ENCODE data around the gene IQSEC2.
A peak's percentile ranks its signal among the peaks of the same experiment; 100 is the strongest.

Gene IQSEC2

DNA sequence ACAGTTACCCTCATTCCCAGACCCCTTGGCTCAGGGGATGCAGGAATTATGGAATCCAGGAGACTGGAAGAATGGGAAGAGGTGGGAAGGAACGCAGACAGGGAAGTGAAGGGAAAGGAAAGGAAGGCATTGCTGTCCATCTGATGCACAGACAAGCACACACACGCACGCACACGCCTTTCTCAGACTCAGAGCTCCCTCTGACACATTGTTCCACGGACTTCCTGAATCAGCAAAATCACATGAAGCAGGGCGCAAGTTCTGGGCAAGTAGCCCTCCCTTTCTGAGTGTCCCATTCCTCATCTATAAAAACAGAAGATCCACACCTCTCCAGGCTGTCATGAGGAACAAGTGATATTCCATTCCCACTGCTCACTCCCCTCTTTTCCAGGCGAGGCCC lies 13.2 kb downstream of the IQSEC2 start:
- H2BK120ac ChIP-seq (ENCODE audit: insufficient read depth, low read length, poor library complexity), result no peak overlapping the region
- H3K36me3 ChIP-seq (ENCODE audit: control insufficient read depth in 1 of 2, insufficient read depth in 2 of 2, low read length in 2 of 2), result no peaks in the 10 kb centered on the region
- no CpG with 5 or more reads among the region's 7 CpGs for WGBS (ENCODE audit: extremely low coverage, insufficient coverage, insufficient read length)
- H3K79me2 ChIP-seq (ENCODE audit: control insufficient read depth, insufficient read depth, low read length, poor library complexity), result no peaks in the 10 kb centered on the region
- no peaks in the 10 kb centered on the region for H3K9me3 ChIP-seq (ENCODE audit: insufficient read depth, low read depth, low read length)
- no peak overlapping the region for H3K27ac ChIP-seq (ENCODE audit: low read depth, low read length)
- no peak overlapping the region for H2AFZ ChIP-seq (ENCODE audit: insufficient read depth, low read length, poor library complexity)
- no peak overlapping the region for H4K12ac ChIP-seq (ENCODE audit: low read depth, low read length)
- H3K18ac ChIP-seq (ENCODE audit: low read length), result no peak overlapping the region
- H3K79me1 ChIP-seq (ENCODE audit: low read length), result no peaks in the 10 kb centered on the region
- H2AK5ac ChIP-seq (ENCODE audit: low read length), result no peak overlapping the region
- H3K4me3 ChIP-seq (ENCODE audit: low read depth, low read length), result no peak overlapping the region
- no peak overlapping the region for H4K8ac ChIP-seq (ENCODE audit: low read depth, low read length)
- no peak overlapping the region for H3K4me2 ChIP-seq (ENCODE audit: low read length)
- no peak overlapping the region for H3K4ac ChIP-seq (ENCODE audit: low read depth, low read length)
- H3K9ac ChIP-seq (ENCODE audit: low read length), result no peak overlapping the region
- no peaks in the 10 kb centered on the region for H3K27me3 ChIP-seq (ENCODE audit: insufficient read depth, low read length)
- H2BK5ac ChIP-seq (ENCODE audit: low read depth, low read length, poor library complexity), result no peak overlapping the region
- peak overlapping the region; percentile 58 for H3K23ac ChIP-seq (ENCODE audit: low read length)
- no peaks in the 10 kb centered on the region for H3K4me1 ChIP-seq (ENCODE audit: control insufficient read depth in 1 of 2, insufficient read depth in 2 of 2, low read length in 2 of 2)
- H4K91ac ChIP-seq (ENCODE audit: low read depth, low read length), result no peak overlapping the region
- H2BK12ac ChIP-seq (ENCODE audit: low read length), result no peak overlapping the region
- H3K14ac ChIP-seq (ENCODE audit: low read length), result no peak overlapping the region
- DNase-seq, result no peak

DNA sequence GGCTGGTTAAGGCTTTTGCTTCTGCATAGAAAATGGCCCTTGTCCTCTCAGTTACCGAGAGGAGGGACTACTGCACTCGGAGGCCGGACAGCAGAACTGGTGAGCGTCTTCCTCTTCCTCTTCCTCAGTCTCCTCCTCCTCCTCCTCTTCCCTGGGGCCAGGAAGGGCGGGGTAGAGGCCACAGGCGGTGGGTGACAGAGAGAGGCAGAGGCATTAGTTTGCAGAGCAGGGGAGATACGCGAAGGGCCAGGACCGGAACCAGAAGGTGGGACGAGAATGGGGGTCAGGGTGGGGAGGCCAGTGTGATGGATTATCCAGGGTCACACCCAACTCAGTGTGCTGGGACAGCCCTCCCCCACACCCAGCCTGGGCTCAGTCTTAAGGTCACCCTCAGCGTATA lies 14.5 kb downstream of the IQSEC2 start:
- Histone ChIP-seq H2AK5ac (ENCODE audit: low read length) (no peak overlapping the region), H2BK120ac (ENCODE audit: insufficient read depth, low read length, poor library complexity) (no peak overlapping the region), H3K79me2 (ENCODE audit: control insufficient read depth, insufficient read depth, low read length, poor library complexity) (no peaks in the 10 kb centered on the region), H3K9ac (ENCODE audit: low read length) (no peak overlapping the region), H3K4me3 (ENCODE audit: low read depth, low read length) (no peak overlapping the region), H4K12ac (ENCODE audit: low read depth, low read length) (no peak overlapping the region), H3K4me2 (ENCODE audit: low read length) (no peak overlapping the region), H3K27me3 (ENCODE audit: insufficient read depth, low read length) (no peaks in the 10 kb centered on the region), H2AFZ (ENCODE audit: insufficient read depth, low read length, poor library complexity) (no peak overlapping the region), H4K8ac (ENCODE audit: low read depth, low read length) (no peak overlapping the region), H3K23ac (ENCODE audit: low read length) (no peak overlapping the region), H3K4me1 (ENCODE audit: control insufficient read depth in 1 of 2, insufficient read depth in 2 of 2, low read length in 2 of 2) (no peaks in the 10 kb centered on the region), H3K36me3 (ENCODE audit: control insufficient read depth in 1 of 2, insufficient read depth in 2 of 2, low read length in 2 of 2) (no peaks in the 10 kb centered on the region), H3K4ac (ENCODE audit: low read depth, low read length) (no peak overlapping the region), H2BK12ac (ENCODE audit: low read length) (no peak overlapping the region), H4K91ac (ENCODE audit: low read depth, low read length) (no peak overlapping the region), H2BK5ac (ENCODE audit: low read depth, low read length, poor library complexity) (no peak overlapping the region), H3K18ac (ENCODE audit: low read length) (no peak overlapping the region), H3K79me1 (ENCODE audit: low read length) (no peaks in the 10 kb centered on the region), H3K27ac (ENCODE audit: low read depth, low read length) (no peak overlapping the region), H3K14ac (ENCODE audit: low read length) (no peak overlapping the region), H3K9me3 (ENCODE audit: insufficient read depth, low read depth, low read length) (no peaks in the 10 kb centered on the region)
- DNase-seq, result no peak
- no CpG with 5 or more reads among the region's 11 CpGs for WGBS (ENCODE audit: extremely low coverage, insufficient coverage, insufficient read length)

DNA sequence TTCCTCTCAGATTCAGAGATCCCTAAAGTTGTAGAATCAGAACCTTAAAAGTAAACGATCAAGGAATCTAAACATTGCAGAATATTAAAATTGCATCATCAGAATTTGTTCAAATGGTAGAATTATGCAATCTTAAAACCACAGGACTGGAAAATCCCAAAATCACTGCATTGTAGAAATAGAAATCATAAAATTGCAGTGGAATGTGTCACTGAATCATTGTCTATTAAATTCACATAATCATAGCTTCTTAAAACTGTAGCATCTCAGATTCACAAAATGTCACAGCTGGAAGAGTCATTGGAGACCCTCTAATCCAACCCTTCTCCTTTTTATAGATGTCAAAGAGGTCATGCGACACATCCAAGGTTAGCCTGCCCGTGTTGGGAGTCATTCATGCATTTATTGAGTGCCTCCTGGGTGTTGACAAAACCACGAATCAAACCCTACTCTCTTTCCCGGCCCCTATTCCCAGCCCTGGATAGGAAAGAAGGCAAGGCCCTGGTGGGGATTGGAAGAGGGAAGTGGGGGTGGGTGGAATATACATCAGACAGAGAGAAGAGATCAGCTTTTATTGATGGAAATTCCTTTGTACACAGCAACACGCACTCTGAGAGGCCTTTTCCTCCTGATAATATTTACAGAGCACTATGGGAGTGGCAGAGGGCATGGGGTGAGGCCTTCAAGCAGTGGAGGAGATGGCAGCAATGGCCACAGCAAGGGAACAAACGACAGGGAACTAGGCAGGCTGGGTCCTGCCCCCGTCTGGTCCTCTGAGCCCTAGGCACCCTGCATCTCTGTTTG lies 15.4 kb downstream of the IQSEC2 start:
- Histone ChIP-seq H3K27me3 (ENCODE audit: insufficient read depth, low read length) (no peaks in the 10 kb centered on the region), H2AK5ac (ENCODE audit: low read length) (no peak overlapping the region), H4K8ac (ENCODE audit: low read depth, low read length) (no peak overlapping the region), H3K79me2 (ENCODE audit: control insufficient read depth, insufficient read depth, low read length, poor library complexity) (no peaks in the 10 kb centered on the region), H3K4me1 (ENCODE audit: control insufficient read depth in 1 of 2, insufficient read depth in 2 of 2, low read length in 2 of 2) (no peaks in the 10 kb centered on the region), H3K27ac (ENCODE audit: low read depth, low read length) (no peak overlapping the region), H3K18ac (ENCODE audit: low read length) (no peak overlapping the region), H3K36me3 (ENCODE audit: control insufficient read depth in 1 of 2, insufficient read depth in 2 of 2, low read length in 2 of 2) (no peaks in the 10 kb centered on the region), H3K4me2 (ENCODE audit: low read length) (no peak overlapping the region), H4K12ac (ENCODE audit: low read depth, low read length) (no peak overlapping the region), H4K91ac (ENCODE audit: low read depth, low read length) (no peak overlapping the region), H3K4me3 (ENCODE audit: low read depth, low read length) (no peak overlapping the region), H3K79me1 (ENCODE audit: low read length) (no peaks in the 10 kb centered on the region), H3K9ac (ENCODE audit: low read length) (no peak overlapping the region), H3K9me3 (ENCODE audit: insufficient read depth, low read depth, low read length) (no peaks in the 10 kb centered on the region), H2BK5ac (ENCODE audit: low read depth, low read length, poor library complexity) (no peak overlapping the region), H2BK12ac (ENCODE audit: low read length) (no peak overlapping the region), H2BK120ac (ENCODE audit: insufficient read depth, low read length, poor library complexity) (no peak overlapping the region), H3K14ac (ENCODE audit: low read length) (no peak overlapping the region), H3K23ac (ENCODE audit: low read length) (no peak overlapping the region), H3K4ac (ENCODE audit: low read depth, low read length) (no peak overlapping the region), H2AFZ (ENCODE audit: insufficient read depth, low read length, poor library complexity) (no peak overlapping the region)
- DNase-seq, result peak in 1 of 2 donors; percentile 26
- no CpG with 5 or more reads among the region's 8 CpGs for WGBS (ENCODE audit: extremely low coverage, insufficient coverage, insufficient read length)

DNA sequence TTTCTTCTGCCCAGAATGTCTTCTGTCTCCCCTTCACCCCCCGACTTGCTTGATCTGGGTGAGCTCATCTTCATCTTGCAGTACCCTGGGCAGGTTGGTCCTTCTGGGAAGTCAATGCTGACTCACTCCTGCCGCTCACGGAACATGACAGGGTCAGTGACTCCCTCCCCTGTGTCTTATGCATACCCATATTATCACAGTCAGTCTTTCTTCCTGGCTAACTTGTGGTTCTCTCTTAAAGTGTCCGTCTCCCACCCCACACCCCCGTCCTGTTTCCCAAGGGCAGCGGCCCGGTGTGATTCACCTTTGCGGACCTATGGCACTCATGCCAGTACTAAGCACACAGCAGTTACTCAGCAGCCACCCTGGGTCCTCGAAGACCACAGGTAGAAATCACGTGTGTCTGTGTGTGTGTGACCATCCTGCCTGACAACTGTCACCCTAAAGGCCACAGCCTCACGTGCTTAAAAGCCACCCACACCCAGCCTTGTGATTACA lies 17.7 kb downstream of the IQSEC2 start:
- peak in 1 of 2 donors; percentile 25 for DNase-seq
- H3K9me3 ChIP-seq (ENCODE audit: insufficient read depth, low read depth, low read length), result no peaks in the 10 kb centered on the region
- H2AFZ ChIP-seq (ENCODE audit: insufficient read depth, low read length, poor library complexity), result no peak overlapping the region
- H3K4me3 ChIP-seq (ENCODE audit: low read depth, low read length), result no peak overlapping the region
- no peak overlapping the region for H2BK120ac ChIP-seq (ENCODE audit: insufficient read depth, low read length, poor library complexity)
- no peak overlapping the region for H2AK5ac ChIP-seq (ENCODE audit: low read length)
- no peak overlapping the region for H2BK5ac ChIP-seq (ENCODE audit: low read depth, low read length, poor library complexity)
- H3K27me3 ChIP-seq (ENCODE audit: insufficient read depth, low read length), result no peaks in the 10 kb centered on the region
- H3K4me1 ChIP-seq (ENCODE audit: control insufficient read depth in 1 of 2, insufficient read depth in 2 of 2, low read length in 2 of 2), result no peaks in the 10 kb centered on the region
- no peak overlapping the region for H3K9ac ChIP-seq (ENCODE audit: low read length)
- no peak overlapping the region for H4K12ac ChIP-seq (ENCODE audit: low read depth, low read length)
- H3K23ac ChIP-seq (ENCODE audit: low read length), result no peak overlapping the region
- no CpG with 5 or more reads among the region's 11 CpGs for WGBS (ENCODE audit: extremely low coverage, insufficient coverage, insufficient read length)
- H3K36me3 ChIP-seq (ENCODE audit: control insufficient read depth in 1 of 2, insufficient read depth in 2 of 2, low read length in 2 of 2), result no peaks in the 10 kb centered on the region
- H3K79me2 ChIP-seq (ENCODE audit: control insufficient read depth, insufficient read depth, low read length, poor library complexity), result no peaks in the 10 kb centered on the region
- H4K91ac ChIP-seq (ENCODE audit: low read depth, low read length), result no peak overlapping the region
- H3K4me2 ChIP-seq (ENCODE audit: low read length), result no peak overlapping the region
- H3K14ac ChIP-seq (ENCODE audit: low read length), result no peak overlapping the region
- H2BK12ac ChIP-seq (ENCODE audit: low read length), result no peak overlapping the region
- no peaks in the 10 kb centered on the region for H3K79me1 ChIP-seq (ENCODE audit: low read length)
- H3K4ac ChIP-seq (ENCODE audit: low read depth, low read length), result no peak overlapping the region
- no peak overlapping the region for H4K8ac ChIP-seq (ENCODE audit: low read depth, low read length)
- H3K18ac ChIP-seq (ENCODE audit: low read length), result no peak overlapping the region
- H3K27ac ChIP-seq (ENCODE audit: low read depth, low read length), result no peak overlapping the region

Data from trophoblast cell (in vitro differentiated cells and primary cell).